Measurements from ENCODE around the gene ARL5C.

GRCh38 chr17:39107973-39108372, 58.0 kb downstream of the ARL5C start:
- no peak for TF ChIP-seq MAX (IDR thresholded peaks at IDR 0.05)
- TF ChIP-seq YY1 (IDR thresholded peaks at IDR 0.05; ENCODE audit: low read depth) = no peak
- TF ChIP-seq EGR1 (IDR thresholded peaks at IDR 0.05) = no peak
- no peak for TF ChIP-seq EP300 (IDR thresholded peaks at IDR 0.05; ENCODE audit: borderline replicate concordance)

Measured in Ishikawa (cell line).